GM23338 (cell line): ENCODE data around the gene ATP8A1. TPM values are rescaled to one million over a fixed set of nuclear protein-coding genes. Genes with fewer than 3 reads are reported as not detected.

Experiments
- ATAC-seq: fragments of 200-7000 bp; cut with Tn5 transposase; 3 replicates; pipeline ENCODE4 v1.9.1; 2020
- DNase-seq: peaks from one replicate; pipeline ENCODE4 v3.0.0-alpha.2; 2015; ENCODE audit warnings: low spot score
- H2AFZ ChIP-seq: fragments of 200-600 bp; sonication (generic); 2 replicates; pipeline ENCODE4 v1.8.0; 2016; ENCODE audit warnings: antibody characterized with exemption, mild to moderate bottlenecking, moderate library complexity
- H3F3A ChIP-seq: fragments of 200-600 bp; sonication (generic); replicated peaks from 2 replicates; pipeline ENCODE4 v1.8.0; 2017; ENCODE audit warnings: antibody characterized with exemption, mixed run types, low read depth
- H3K27ac ChIP-seq: fragments of 200-600 bp; sonication (generic); 2 replicates; pipeline ENCODE4 v1.6.1; 2016; ENCODE audit warnings: low read depth
- H3K27me3 ChIP-seq: fragments of 200-600 bp; sonication (generic); 2 replicates; pipeline ENCODE4 v1.8.0; 2016; ENCODE audit warnings: mild to moderate bottlenecking, mixed run types, moderate library complexity; ENCODE audit not compliant: insufficient read depth
- H3K36me3 ChIP-seq: fragments of 200-600 bp; sonication (generic); 2 replicates; pipeline ENCODE4 v1.8.0; 2016; ENCODE audit warnings: mild to moderate bottlenecking; ENCODE audit not compliant: insufficient read depth
- H3K4me1 ChIP-seq: fragments of 200-600 bp; sonication (generic); 2 replicates; pipeline ENCODE4 v1.8.0; 2016; ENCODE audit warnings: mild to moderate bottlenecking, moderate library complexity; ENCODE audit not compliant: insufficient read depth
- H3K4me2 ChIP-seq: fragments of 200-600 bp; sonication (generic); 2 replicates; pipeline ENCODE4 v1.7.1; 2017; ENCODE audit warnings: mixed run types
- H3K4me3 ChIP-seq: fragments of 200-600 bp; sonication (generic); 2 replicates; pipeline ENCODE4 v1.6.1; 2016; ENCODE audit warnings: mixed run types
- H3K79me2 ChIP-seq: fragments of 200-600 bp; sonication (generic); replicated peaks from 2 replicates; pipeline ENCODE4 v1.8.0; 2017; ENCODE audit warnings: mild to moderate bottlenecking; ENCODE audit not compliant: insufficient read depth
- H3K9me2 ChIP-seq: fragments of 200-600 bp; sonication (generic); 2 replicates; pipeline ENCODE4 v1.8.0; 2017; ENCODE audit not compliant: insufficient read depth
- H4K20me1 ChIP-seq: fragments of 200-600 bp; sonication (generic); replicated peaks from 2 replicates; pipeline ENCODE4 v1.8.0; 2017; ENCODE audit warnings: mild to moderate bottlenecking; ENCODE audit not compliant: insufficient read depth
- H3K27ac Mint-ChIP-seq: 2 replicates; pipeline ENCODE4 v1.8.0; 2020; ENCODE audit warnings: inconsistent platforms, mild to moderate bottlenecking, moderate library complexity, mixed read lengths
- H3K27me3 Mint-ChIP-seq: 3 replicates; pipeline ENCODE4 v1.8.0; 2022; ENCODE audit warnings: low read depth, mild to moderate bottlenecking, moderate library complexity, mixed read lengths, inconsistent platforms; ENCODE audit not compliant: insufficient read depth, poor library complexity
- H3K36me3 Mint-ChIP-seq: 3 replicates; pipeline ENCODE4 v1.8.0; 2021; ENCODE audit warnings: low read depth, mild to moderate bottlenecking, inconsistent platforms, moderate library complexity, mixed read lengths
- H3K4me1 Mint-ChIP-seq: 3 replicates; pipeline ENCODE4 v1.8.0; 2020; ENCODE audit warnings: mild to moderate bottlenecking, inconsistent platforms, mixed read lengths
- H3K4me3 Mint-ChIP-seq: 3 replicates; pipeline ENCODE4 v1.8.0; 2021; ENCODE audit warnings: moderate library complexity, mild to moderate bottlenecking, inconsistent platforms, mixed read lengths
- H3K9me3 Mint-ChIP-seq: 3 replicates; pipeline ENCODE4 v1.8.0; 2020; ENCODE audit warnings: moderate library complexity, mild to moderate bottlenecking, inconsistent platforms, mixed read lengths
- CREB1 ChIP-seq: fragments of 250-450 bp; sonication (Bioruptor Pico); IDR thresholded peaks from 2 replicates; pipeline ENCODE4 v1.5.0; 2020; ENCODE audit warnings: low read depth, mild to moderate bottlenecking, moderate library complexity
- CTCF ChIP-seq, 2 experiments: fragments of 200-600 bp in 1 of 2; sonication (generic) in 1 of 2; conservative IDR thresholded peaks; 2 replicates each; pipeline versions ENCODE4 v1.5.1 to v1.6.1; 2016 to 2017; ENCODE audit warnings: antibody characterized with exemption in 2 of 2, low read depth in 2 of 2, mild to moderate bottlenecking in 2 of 2, moderate library complexity in 1 of 2
- ETS1 ChIP-seq: IDR thresholded peaks from 2 replicates; pipeline ENCODE4 v1.6.1; 2016; ENCODE audit warnings: antibody characterized with exemption
- EZH2 ChIP-seq: fragments of 200-600 bp; sonication (generic); IDR thresholded peaks from one replicate; pipeline ENCODE4 v1.8.0; 2017; ENCODE audit warnings: antibody characterized with exemption, mild to moderate bottlenecking, low read depth; ENCODE audit not compliant: unreplicated experiment
- EZH2phosphoT487 ChIP-seq: fragments of 200-600 bp; sonication (generic); IDR thresholded peaks from one replicate; pipeline ENCODE4 v1.8.1; 2018; ENCODE audit warnings: antibody characterized with exemption; ENCODE audit not compliant: unreplicated experiment
- JUNB ChIP-seq: IDR thresholded peaks from one replicate; pipeline ENCODE4 v1.6.1; 2016; ENCODE audit warnings: antibody characterized with exemption; ENCODE audit not compliant: unreplicated experiment
- NANOG ChIP-seq: IDR thresholded peaks from 2 replicates; pipeline ENCODE4 v1.6.1; 2016; ENCODE audit warnings: antibody characterized with exemption, borderline replicate concordance
- POLR2AphosphoS5 ChIP-seq: IDR thresholded peaks from 2 replicates; pipeline ENCODE4 v1.6.1; 2016; ENCODE audit warnings: antibody characterized with exemption, low read depth
- REST ChIP-seq: IDR thresholded peaks from one replicate; pipeline ENCODE4 v1.6.1; 2018; ENCODE audit warnings: antibody characterized with exemption; ENCODE audit not compliant: unreplicated experiment
- STAT1 ChIP-seq: IDR thresholded peaks from one replicate; pipeline ENCODE4 v1.6.1; 2016; ENCODE audit warnings: antibody characterized with exemption; ENCODE audit not compliant: unreplicated experiment
- ZNF114 ChIP-seq: fragments of 250-450 bp; sonication (Bioruptor Pico); IDR thresholded peaks from 2 replicates; pipeline ENCODE4 v1.5.0; 2020; ENCODE audit warnings: mild to moderate bottlenecking, moderate library complexity
- ZNF331 ChIP-seq: fragments of 250-450 bp; sonication (Bioruptor Pico); IDR thresholded peaks from 2 replicates; pipeline ENCODE4 v1.5.0; 2020; ENCODE audit warnings: low read depth, mild to moderate bottlenecking, moderate library complexity
- ZNF462 ChIP-seq: fragments of 250-450 bp; sonication (Bioruptor Pico); IDR thresholded peaks from 2 replicates; pipeline ENCODE4 v1.5.0; 2020; ENCODE audit warnings: mild to moderate bottlenecking, moderate library complexity
- polyA plus RNA-seq: library from polyadenylated mRNA; unstranded; fragments of >200 nt; fragmentation: Nextera tagmentation; extraction: Ambion mirVana; gene quantifications from 2 replicates; pipeline ENCODE4 v1.2.1, GENCODE V29; 2016
- total RNA-seq: library from RNA; depleted of rRNA; stranded (reverse); fragments of >200 nt; shearing (Covaris generic); gene quantifications from 2 replicates; pipeline ENCODE4 v1.2.3, GENCODE V29; 2014

The ATP8A1 gene
- total and polyA plus RNA-seq, 2 experiments from 2014 or later: 6.8 to 66.3 TPM

DNA sequence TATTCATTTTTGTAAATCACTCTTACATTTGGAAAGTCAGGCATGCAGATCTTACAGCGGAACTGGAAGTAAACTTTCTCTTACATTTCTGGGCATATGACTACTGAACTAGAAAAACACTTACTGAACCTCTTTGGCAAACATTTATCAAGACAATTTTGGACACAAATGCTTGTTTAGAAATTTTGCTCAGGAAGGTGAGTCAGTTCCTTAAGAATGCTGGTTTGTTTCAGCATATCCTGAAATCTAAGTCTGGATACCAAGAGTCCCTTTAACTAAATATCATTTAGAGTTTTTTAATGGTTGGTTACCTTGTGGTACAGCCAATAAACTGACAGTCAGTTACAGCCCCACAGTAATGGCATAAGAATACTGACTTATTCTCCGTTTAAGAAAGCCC, 244.7 kb downstream of the ATP8A1 start:
- TF ChIP-seq EZH2 (no peak), ZNF331 (no peak), ZNF114 (CRISPR knock-in tag) (no peak), CREB1 (CRISPR knock-in tag) (no peak), NANOG (no peak), POLR2AphosphoS5 (no peak), REST (no peak), EZH2phosphoT487 (no peak), ZNF462 (CRISPR knock-in tag) (no peak), STAT1 (no peak), CTCF (conservative IDR thresholded peaks at IDR 0.05; ENCODE audit: low read depth in 2 of 2) (no peak), JUNB (no peak), ETS1 (no peak)
- Mint-ChIP-seq H3K27ac (no peak overlapping the region), H3K27me3 (no peaks in the 10 kb centered on the region), H3K9me3 (no peaks in the 10 kb centered on the region), H3K4me1 (peaks cover 52% of the 10 kb centered on the region), H3K36me3 (no peaks in the 10 kb centered on the region), H3K4me3 (no peak overlapping the region)
- Histone ChIP-seq H3K4me1 (peaks cover 39% of the 10 kb centered on the region), H3K27me3 (no peaks in the 10 kb centered on the region), H3K4me3 (no peak overlapping the region), H4K20me1 (no peaks in the 10 kb centered on the region), H3K9me2 (no peaks in the 10 kb centered on the region), H2AFZ (no peak overlapping the region), H3K36me3 (no peaks in the 10 kb centered on the region), H3K27ac (no peak overlapping the region), H3K79me2 (no peaks in the 10 kb centered on the region), H3F3A (no peaks in the 10 kb centered on the region), H3K4me2 (no peak overlapping the region)
- ATAC-seq (no peak), DNase-seq (no peak)
